Fibroblast of villous mesenchyme (primary cell): Measurements from ENCODE around the gene PSMC3IP. TPM values are rescaled to one million over a fixed set of nuclear protein-coding genes. Genes with fewer than 3 reads are reported as not detected.
A peak's percentile ranks its signal among the peaks of the same experiment; 100 is the strongest.
"Not testable (repeated sequence)": the region's sequence is repeated elsewhere in the genome, so short reads cannot be mapped to it uniquely, and the experiment has no call there.

Experiments used
- DNase-seq: peaks from one replicate; pipeline ENCODE4 v3.0.0-alpha.2; 2010; ENCODE audit warnings: low read depth
- H3K4me3 ChIP-seq: 2 replicates; pipeline ENCODE4 v1.5.1; 2011; ENCODE audit warnings: low read depth, mild to moderate bottlenecking, low read length
- CTCF ChIP-seq: IDR thresholded peaks from 2 replicates; pipeline ENCODE4 v1.5.1; 2012; ENCODE audit warnings: low read depth, mild to moderate bottlenecking, low read length; ENCODE audit not compliant: insufficient read depth
- total RNA-seq: library from RNA; depleted of rRNA; stranded (reverse); fragments of >200 nt; gene quantifications from 2 replicates; pipeline ENCODE4 v1.2.3, GENCODE V29; 2012

The PSMC3IP gene
- total RNA-seq, 1 donor: 3.9 TPM

- TF ChIP-seq CTCF: no peak
- DNase-seq: no peak
Observed at GRCh38 chr17:42613699-42614295, 36.3 kb upstream of the PSMC3IP start.

DNA sequence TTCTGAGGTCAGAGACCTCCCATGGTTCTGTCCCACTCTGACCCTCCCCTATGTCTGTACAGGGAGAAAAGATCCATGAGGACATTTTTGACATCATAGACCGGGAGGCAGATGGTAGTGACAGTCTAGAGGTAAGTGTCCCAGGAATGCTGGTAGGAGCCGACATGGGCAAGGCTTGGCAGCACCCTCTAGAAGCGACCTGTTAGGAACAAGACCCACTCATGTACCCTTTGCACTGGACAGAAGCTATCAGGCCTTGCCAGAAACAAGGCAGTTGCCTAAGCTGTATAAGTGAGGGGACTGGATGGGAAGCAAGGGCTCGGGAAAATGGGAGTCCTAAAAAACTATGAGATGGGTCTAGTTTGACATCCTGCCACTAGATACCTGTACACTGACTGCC, 34.5 kb upstream of the PSMC3IP start:
- DNase-seq: no peak
- TF ChIP-seq CTCF: no peak

More at GRCh38 chr17:42613699-42614295, 36.3 kb upstream of the PSMC3IP start:
- H3K4me3 ChIP-seq: no peak overlapping the region

GRCh38 chr17:42609814-42610801, 32.6 kb upstream of the PSMC3IP start:
- not testable (repeated sequence) for DNase-seq
- peak overlapping the region; percentile 91 for H3K4me3 ChIP-seq

More for the DNA sequence above, 34.5 kb upstream of the PSMC3IP start:
- no peak overlapping the region for H3K4me3 ChIP-seq

DNA sequence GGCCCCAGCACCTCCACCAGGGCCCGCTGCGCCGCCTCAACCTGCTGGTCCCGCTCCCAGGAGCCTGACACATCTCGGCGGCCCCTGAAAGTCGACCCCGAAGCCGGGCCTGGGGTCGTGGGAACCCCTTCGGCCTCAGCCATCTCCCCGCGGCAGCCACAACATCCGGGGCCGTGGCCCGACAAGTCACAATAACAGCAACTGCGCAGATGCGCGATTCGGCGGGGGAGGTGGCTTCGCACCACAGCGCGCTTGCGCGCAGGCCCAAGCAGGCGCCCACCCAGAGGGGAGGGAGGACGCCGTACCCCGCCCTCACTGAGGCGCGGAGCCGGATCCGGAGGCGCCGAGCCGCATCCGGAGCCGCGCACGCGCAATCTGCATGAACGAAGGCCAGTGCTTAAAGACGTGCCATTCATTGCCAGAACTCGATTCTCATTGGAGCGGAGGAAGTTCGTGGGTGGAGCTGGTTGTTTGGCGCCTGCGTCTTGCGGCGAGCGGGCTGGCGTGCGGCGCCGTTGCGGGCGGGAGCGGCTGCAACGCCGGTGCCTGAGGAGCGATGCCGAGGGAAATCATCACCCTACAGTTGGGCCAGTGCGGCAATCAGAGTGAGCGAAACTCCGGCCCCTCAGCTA, 31.8 kb upstream of the PSMC3IP start, which contains the start of the genes RETREG3 and TUBG1:
Gene RETREG3 (minus strand): TSS at position 193 of the 632 bp plus-strand sequence. CDS start 50 bp downstream, at position 143.
Gene TUBG1 (plus strand): TSS at position 502 of the 632 bp plus-strand sequence. CDS start 55 bp downstream, at position 557.
- H3K4me3 ChIP-seq: peak within 1 kb of the TSS; percentile 91
- DNase-seq: peak; percentile 99
- TF ChIP-seq CTCF: peak; percentile 43

DNA sequence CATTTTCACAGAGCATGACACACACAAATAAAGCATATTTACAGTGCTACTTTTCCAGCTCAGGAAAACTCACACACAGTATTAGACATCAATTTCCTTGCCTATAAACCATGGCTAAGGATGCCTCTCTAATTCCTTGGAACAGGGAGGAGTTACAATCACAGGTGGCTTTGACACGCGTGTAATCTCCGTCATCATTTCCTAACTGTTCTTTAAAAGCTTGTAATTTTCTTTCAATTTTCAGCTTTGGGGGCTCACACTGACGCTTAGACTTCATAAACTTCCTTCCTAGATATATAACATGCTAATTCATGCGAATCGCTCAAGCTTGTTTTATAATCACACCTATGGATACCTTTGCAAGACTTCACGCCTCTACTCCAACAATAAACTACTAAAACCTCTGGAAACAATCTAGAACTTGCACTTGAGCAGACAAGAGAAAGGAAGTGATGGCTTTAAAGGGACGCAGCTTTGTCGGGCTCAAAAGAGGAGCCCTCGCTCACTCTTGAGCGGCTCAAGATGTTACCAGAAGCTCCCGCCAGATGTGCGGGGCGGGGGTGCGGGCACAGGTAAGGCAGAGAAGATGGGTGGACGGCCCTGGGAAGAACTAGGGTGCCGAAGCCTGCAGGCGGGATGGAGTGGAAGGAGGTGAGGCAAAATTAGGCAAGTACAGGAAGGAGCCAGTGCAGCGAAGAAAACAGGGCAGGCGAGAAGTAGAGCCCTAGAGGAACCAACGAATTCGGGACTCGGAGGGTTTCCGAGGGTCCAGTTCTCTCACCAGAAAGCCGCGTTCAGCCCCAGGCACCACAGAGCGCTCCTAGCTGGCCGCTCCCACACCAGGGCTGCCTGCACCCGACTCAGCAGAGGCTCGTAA, 31.0 kb upstream of the PSMC3IP start:
- no peak for TF ChIP-seq CTCF
- DNase-seq: peak; percentile 27
- H3K4me3 ChIP-seq: peak overlapping the region; percentile 91

DNA sequence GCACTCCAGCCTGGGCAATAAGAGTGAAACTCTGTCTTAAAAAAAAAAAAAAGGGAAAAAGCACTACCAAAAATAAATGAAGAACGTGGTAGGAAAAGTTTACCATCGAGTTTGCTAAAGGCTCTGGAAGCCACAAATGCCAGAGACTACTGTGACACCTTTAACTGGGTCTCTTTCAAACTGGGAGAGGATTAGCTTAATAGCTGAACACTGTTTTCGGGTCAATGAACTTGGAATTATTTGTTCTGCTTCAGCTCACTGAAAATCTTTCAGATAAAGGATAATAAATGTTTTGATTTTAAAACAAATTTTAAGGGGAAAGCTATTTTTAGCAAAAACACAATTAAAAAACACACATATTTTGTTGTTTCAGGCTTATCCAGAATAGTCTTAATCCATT, 30.2 kb upstream of the PSMC3IP start:
- no peak for TF ChIP-seq CTCF
- H3K4me3 ChIP-seq: peak overlapping the region; percentile 91
- no peak for DNase-seq
